Uterus (tissue), 4 donors: ENCODE data around the gene NDUFA11. TPM values are rescaled to one million over a fixed set of nuclear protein-coding genes. Genes with fewer than 3 reads are reported as not detected.

ENCODE experiments used
- DNase-seq, 2 donors: peaks; one replicate each; pipeline ENCODE4 v3.0.0-alpha.2; 2019 to 2020
- H3K27ac ChIP-seq, 2 donors: fragments of 200-600 bp; sonication (generic); 1 replicate in 1 of 2; 2 replicates in 1 of 2; pipeline ENCODE4 v1.5.1; 2016 to 2018
- H3K27me3 ChIP-seq, 2 donors: fragments of 200-600 bp; sonication (generic); one replicate each; pipeline ENCODE4 v1.5.1; 2018 to 2019; ENCODE audit warnings: control low read depth in 1 of 2
- H3K36me3 ChIP-seq, 2 donors: fragments of 200-600 bp; sonication (generic); one replicate each; pipeline ENCODE4 v1.5.1; 2019; ENCODE audit warnings: control low read depth in 1 of 2
- H3K4me1 ChIP-seq, 2 donors: fragments of 200-600 bp; sonication (generic); one replicate each; pipeline ENCODE4 v1.5.1; 2018 to 2019; ENCODE audit warnings: control low read depth in 1 of 2
- H3K4me3 ChIP-seq, 2 donors: fragments of 200-600 bp; sonication (generic); 1 replicate in 1 of 2; 2 replicates in 1 of 2; pipeline ENCODE4 v1.5.1; 2018 to 2019; ENCODE audit warnings: mild to moderate bottlenecking in 1 of 2
- H3K9me3 ChIP-seq, 2 donors: fragments of 200-600 bp; sonication (generic); one replicate each; pipeline ENCODE4 v1.5.1; 2019; ENCODE audit warnings: control low read depth in 1 of 2
- CTCF ChIP-seq, 4 experiments: fragments of 200-600 bp in 2 of 4; fragments of 450-650 bp in 2 of 4; sonication (generic) in 2 of 4; IDR thresholded peaks; one replicate each; pipeline ENCODE4 v1.5.1; 2016 to 2019; ENCODE audit warnings: antibody characterized with exemption in 4 of 4, mild to moderate bottlenecking in 2 of 4, moderate library complexity in 1 of 4
- POLR2A ChIP-seq, 2 donors: fragments of 450-650 bp; IDR thresholded peaks; one replicate each; pipeline ENCODE4 v1.6.1; 2016; ENCODE audit warnings: antibody characterized with exemption in 2 of 2, mild to moderate bottlenecking in 1 of 2, moderate library complexity in 1 of 2
- intact Hi-C: fragments of 100-400 bp; cut with DNase I; formaldehyde crosslinking; loops from one replicate; pipeline ENCODE4 v1.15.1; 2023; ENCODE audit warnings: low total_unique reads
- total RNA-seq, 4 donors: library from RNA; depleted of rRNA in 3 of 4; stranded (reverse); fragments of >200 nt in 3 of 4; gene quantifications; one replicate each; pipeline versions ENCODE4 v1.1.0 to v1.2.4, GENCODE V29; 2014 to 2023
- donor health status: DM: yes; HTN: yes; CAD: no.

The NDUFA11 gene
- total RNA-seq, 4 donors from 2014 or later, result 68.7 to 261 (median 150) TPM

GRCh38 chr19:5950741-5951140 is 47.2 kb upstream of the NDUFA11 start:
- no peak for DNase-seq
- Histone ChIP-seq H3K4me1 (peaks cover 10 to 29% of the 10 kb centered on the region in 2 donors), H3K36me3 (no peaks in the 10 kb centered on the region), H3K27ac (peak overlapping the region in 1 of 2 donors; percentile 5), H3K27me3 (no peaks in the 10 kb centered on the region), H3K9me3 (no peaks in the 10 kb centered on the region), H3K4me3 (no peak overlapping the region)
- intact Hi-C loops, result no loop called here
- TF ChIP-seq POLR2A (IDR thresholded peaks at IDR 0.05), result no peak
- TF ChIP-seq CTCF (IDR thresholded peaks at IDR 0.05), result no peak

GRCh38 chr19:5949792-5950305 is 46.3 kb upstream of the NDUFA11 start:
- no peaks in the 10 kb centered on the region for H3K36me3 ChIP-seq
- H3K4me3 ChIP-seq, result no peak overlapping the region
- no peaks in the 10 kb centered on the region for H3K27me3 ChIP-seq
- intact Hi-C loops, result no loop called here
- peak overlapping the region; percentile 50 to 78 for H3K27ac ChIP-seq
- no peaks in the 10 kb centered on the region for H3K9me3 ChIP-seq
- TF ChIP-seq POLR2A (IDR thresholded peaks at IDR 0.05) (no peak), CTCF (IDR thresholded peaks at IDR 0.05) (no peak)
- peaks cover 10 to 29% of the 10 kb centered on the region in 2 donors for H3K4me1 ChIP-seq
- no peak for DNase-seq

GRCh38 chr19:5948752-5949564 is 45.4 kb upstream of the NDUFA11 start:
- Histone ChIP-seq H3K27me3 (no peaks in the 10 kb centered on the region), H3K36me3 (no peaks in the 10 kb centered on the region), H3K27ac (peak overlapping the region; percentile 50 to 78), H3K4me3 (no peak overlapping the region), H3K9me3 (no peaks in the 10 kb centered on the region), H3K4me1 (peaks cover 10 to 29% of the 10 kb centered on the region in 2 donors)
- intact Hi-C loops, result no loop called here
- DNase-seq, result no peak
- no peak for TF ChIP-seq CTCF (IDR thresholded peaks at IDR 0.05)
- no peak for TF ChIP-seq POLR2A (IDR thresholded peaks at IDR 0.05)

- peak; percentile 81 to 83 for DNase-seq
These were observed 43.8 kb upstream of the NDUFA11 start for GRCh38 chr19:5947435-5947834.

More at GRCh38 chr19:5947435-5947834, 43.8 kb upstream of the NDUFA11 start:
- Histone ChIP-seq H3K9me3 (no peaks in the 10 kb centered on the region), H3K27me3 (no peaks in the 10 kb centered on the region), H3K27ac (peak overlapping the region; percentile 50 to 78), H3K4me3 (no peak overlapping the region), H3K4me1 (peaks cover 10 to 25% of the 10 kb centered on the region in 2 donors), H3K36me3 (no peaks in the 10 kb centered on the region)
- TF ChIP-seq CTCF (IDR thresholded peaks at IDR 0.05) (no peak), POLR2A (IDR thresholded peaks at IDR 0.05) (no peak)
- intact Hi-C loops, result no loop called here
